ENCODE measurements around the gene TRIO.

The TRIO gene

DNA sequence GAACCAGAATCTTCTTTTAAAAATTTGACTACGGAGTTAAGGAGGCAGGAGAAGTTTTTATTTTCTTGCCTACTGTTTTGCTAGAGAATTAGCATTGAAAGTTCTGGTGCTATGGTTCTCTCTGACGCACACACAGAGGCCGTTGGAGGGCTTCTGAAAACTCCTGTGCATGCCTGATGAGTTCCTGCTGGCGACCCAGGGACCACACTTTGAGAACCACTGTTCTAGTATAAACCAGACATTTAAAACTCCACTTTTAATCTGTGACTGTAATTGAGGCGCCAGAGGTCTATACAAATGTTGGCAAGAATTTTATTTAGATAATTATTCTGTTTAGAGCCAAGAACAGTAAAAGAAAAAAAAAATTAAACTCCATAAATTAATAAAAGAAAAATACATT is 338.9 kb downstream of the TRIO start:
- Histone ChIP-seq H3K9me3 (ENCODE audit: insufficient read depth, low read length) (no peaks in the 10 kb centered on the region), H3K4me1 (ENCODE audit: insufficient read depth, insufficient read length) (no peaks in the 10 kb centered on the region), H3K4me3 (ENCODE audit: insufficient read length, low read depth) (no peak overlapping the region), H3K9ac (ENCODE audit: insufficient read length, low read depth) (no peak overlapping the region), H3K27me3 (ENCODE audit: insufficient read depth, insufficient read length) (no peaks in the 10 kb centered on the region), H3K36me3 (ENCODE audit: insufficient read depth, insufficient read length, low read length) (peaks cover 88% of the 10 kb centered on the region)
- no peak for DNase-seq (ENCODE audit: low read depth, low spot score)
- TF ChIP-seq YY1 (IDR thresholded peaks at IDR 0.05; ENCODE audit: insufficient read depth, insufficient read length) = no peak
- no peak for TF ChIP-seq SUZ12 (IDR thresholded peaks at IDR 0.05; ENCODE audit: extremely low read depth, insufficient read depth, insufficient read length)
- no peak for TF ChIP-seq ZNF274 (IDR thresholded peaks at IDR 0.05; ENCODE audit: low read depth, low read length)

DNA sequence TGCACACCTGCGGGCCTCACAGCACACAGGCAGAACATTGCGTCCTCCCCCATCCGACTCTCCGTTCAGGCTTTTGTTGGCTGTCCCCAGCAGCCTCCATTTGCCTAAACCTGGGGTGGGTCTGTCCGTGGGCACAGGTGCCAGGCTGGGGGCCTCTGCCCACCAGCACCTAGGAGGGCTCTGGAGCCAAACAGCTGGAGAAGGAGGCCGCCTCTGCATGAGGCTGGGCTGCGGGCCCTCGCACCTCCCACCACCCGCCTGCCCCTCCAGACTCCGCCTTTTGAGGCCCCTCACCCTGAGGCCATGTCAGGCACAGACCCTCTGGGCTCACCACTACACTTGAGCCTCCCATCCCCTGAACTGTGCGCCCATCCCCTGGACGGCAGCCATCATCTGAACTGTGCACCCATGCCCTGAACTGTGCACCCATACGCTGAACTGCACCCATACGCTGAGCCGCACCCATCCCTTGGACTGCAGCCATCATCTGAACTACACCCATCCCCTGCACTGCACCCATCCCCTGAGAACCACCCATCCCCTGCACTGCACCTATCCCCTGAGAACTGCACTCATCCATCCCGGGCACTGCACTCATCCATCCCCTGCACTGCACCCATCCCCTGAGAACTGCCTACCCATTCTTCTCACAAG is 340.5 kb downstream of the TRIO start:
- Histone ChIP-seq H3K27me3 (ENCODE audit: insufficient read depth, insufficient read length) (no peaks in the 10 kb centered on the region), H3K4me3 (ENCODE audit: insufficient read length, low read depth) (no peak overlapping the region), H3K9ac (ENCODE audit: insufficient read length, low read depth) (no peak overlapping the region), H3K9me3 (ENCODE audit: insufficient read depth, low read length) (no peaks in the 10 kb centered on the region), H3K4me1 (ENCODE audit: insufficient read depth, insufficient read length) (no peaks in the 10 kb centered on the region), H3K36me3 (ENCODE audit: insufficient read depth, insufficient read length, low read length) (peaks cover 76% of the 10 kb centered on the region)
- DNase-seq (ENCODE audit: low read depth, low spot score) = no peak
- TF ChIP-seq YY1 (IDR thresholded peaks at IDR 0.05; ENCODE audit: insufficient read depth, insufficient read length) = no peak
- no peak for TF ChIP-seq ZNF274 (IDR thresholded peaks at IDR 0.05; ENCODE audit: low read depth, low read length)
- no peak for TF ChIP-seq SUZ12 (IDR thresholded peaks at IDR 0.05; ENCODE audit: extremely low read depth, insufficient read depth, insufficient read length)

DNA sequence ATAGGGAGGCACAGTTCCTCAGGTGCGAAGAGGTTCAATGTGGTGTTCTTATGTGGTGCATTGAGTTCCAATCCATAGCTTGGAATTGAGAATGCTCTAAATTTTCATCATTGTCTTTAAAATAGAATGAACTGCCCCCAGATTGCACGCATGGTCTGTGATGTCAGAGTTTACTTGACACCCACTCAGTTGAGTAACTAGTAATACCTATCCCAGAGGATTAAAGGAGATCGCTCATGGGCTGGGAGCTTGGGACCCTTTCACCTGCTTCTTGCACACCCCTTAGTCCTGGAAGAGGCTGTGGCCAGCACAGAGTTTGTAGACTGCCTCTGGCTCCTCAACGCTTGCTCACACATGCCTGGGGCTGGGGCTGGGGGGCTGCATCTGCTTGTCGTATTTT is 343.3 kb downstream of the TRIO start:
- no peaks in the 10 kb centered on the region for H3K27me3 ChIP-seq (ENCODE audit: insufficient read depth, insufficient read length)
- H3K4me1 ChIP-seq (ENCODE audit: insufficient read depth, insufficient read length) = no peaks in the 10 kb centered on the region
- H3K9ac ChIP-seq (ENCODE audit: insufficient read length, low read depth) = no peak overlapping the region
- no peaks in the 10 kb centered on the region for H3K9me3 ChIP-seq (ENCODE audit: insufficient read depth, low read length)
- no peak for DNase-seq (ENCODE audit: low read depth, low spot score)
- peaks cover 80% of the 10 kb centered on the region for H3K36me3 ChIP-seq (ENCODE audit: insufficient read depth, insufficient read length, low read length)
- no peak for TF ChIP-seq YY1 (IDR thresholded peaks at IDR 0.05; ENCODE audit: insufficient read depth, insufficient read length)
- no peak overlapping the region for H3K4me3 ChIP-seq (ENCODE audit: insufficient read length, low read depth)

GRCh38 chr5:14486996-14487896 is 344.1 kb downstream of the TRIO start:
- H3K36me3 ChIP-seq (ENCODE audit: insufficient read depth, insufficient read length, low read length) = peaks cover 80% of the 10 kb centered on the region
- no peaks in the 10 kb centered on the region for H3K9me3 ChIP-seq (ENCODE audit: insufficient read depth, low read length)
- H3K27me3 ChIP-seq (ENCODE audit: insufficient read depth, insufficient read length) = no peaks in the 10 kb centered on the region
- no peak overlapping the region for H3K9ac ChIP-seq (ENCODE audit: insufficient read length, low read depth)
- DNase-seq (ENCODE audit: low read depth, low spot score) = no peak
- no peak for TF ChIP-seq ZNF274 (IDR thresholded peaks at IDR 0.05; ENCODE audit: low read depth, low read length)
- TF ChIP-seq YY1 (IDR thresholded peaks at IDR 0.05; ENCODE audit: insufficient read depth, insufficient read length) = no peak
- no peak for TF ChIP-seq SUZ12 (IDR thresholded peaks at IDR 0.05; ENCODE audit: extremely low read depth, insufficient read depth, insufficient read length)
- no peaks in the 10 kb centered on the region for H3K4me1 ChIP-seq (ENCODE audit: insufficient read depth, insufficient read length)
- H3K4me3 ChIP-seq (ENCODE audit: insufficient read length, low read depth) = no peak overlapping the region

DNA sequence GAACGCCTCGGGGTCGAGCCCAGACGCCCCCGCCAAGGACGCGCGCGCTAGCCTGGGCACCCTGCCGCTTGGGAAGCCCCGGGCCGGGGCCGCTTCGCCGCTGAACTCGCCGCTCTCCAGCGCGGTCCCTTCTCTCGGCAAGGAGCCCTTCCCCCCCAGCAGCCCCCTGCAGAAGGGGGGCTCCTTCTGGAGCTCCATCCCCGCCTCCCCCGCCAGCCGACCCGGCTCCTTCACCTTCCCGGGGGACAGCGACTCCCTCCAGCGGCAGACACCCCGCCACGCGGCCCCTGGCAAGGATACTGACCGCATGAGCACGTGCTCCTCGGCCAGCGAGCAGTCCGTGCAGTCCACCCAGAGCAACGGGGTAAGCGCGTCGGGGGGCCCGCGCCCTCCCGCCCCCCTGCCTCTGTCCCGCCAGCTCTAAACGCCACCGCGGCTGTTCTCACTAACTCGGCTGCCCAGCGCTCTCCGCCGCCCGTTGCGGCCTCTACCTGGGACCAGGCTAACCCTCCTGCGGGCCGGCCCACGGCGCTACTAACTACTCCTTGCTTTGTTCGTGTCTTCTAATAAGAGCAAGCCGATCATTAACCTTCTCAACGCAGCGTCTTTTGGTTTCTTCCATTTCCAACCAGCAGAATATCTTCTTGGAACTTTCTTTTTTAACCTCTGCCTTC is 344.9 kb downstream of the TRIO start:
- Histone ChIP-seq H3K9me3 (ENCODE audit: insufficient read depth, low read length) (no peaks in the 10 kb centered on the region), H3K27me3 (ENCODE audit: insufficient read depth, insufficient read length) (no peaks in the 10 kb centered on the region), H3K4me3 (ENCODE audit: insufficient read length, low read depth) (no peak overlapping the region), H3K9ac (ENCODE audit: insufficient read length, low read depth) (no peak overlapping the region), H3K4me1 (ENCODE audit: insufficient read depth, insufficient read length) (no peaks in the 10 kb centered on the region), H3K36me3 (ENCODE audit: insufficient read depth, insufficient read length, low read length) (peaks cover 80% of the 10 kb centered on the region)
- no peak for DNase-seq (ENCODE audit: low read depth, low spot score)
- TF ChIP-seq ZNF274 (IDR thresholded peaks at IDR 0.05; ENCODE audit: low read depth, low read length) = no peak
- TF ChIP-seq YY1 (IDR thresholded peaks at IDR 0.05; ENCODE audit: insufficient read depth, insufficient read length) = no peak
- TF ChIP-seq SUZ12 (IDR thresholded peaks at IDR 0.05; ENCODE audit: extremely low read depth, insufficient read depth, insufficient read length) = no peak

- H3K27me3 ChIP-seq (ENCODE audit: insufficient read depth, insufficient read length) = no peaks in the 10 kb centered on the region
- no peak for DNase-seq (ENCODE audit: low read depth, low spot score)
- H3K9ac ChIP-seq (ENCODE audit: insufficient read length, low read depth) = no peak overlapping the region
- no peaks in the 10 kb centered on the region for H3K9me3 ChIP-seq (ENCODE audit: insufficient read depth, low read length)
- no peak overlapping the region for H3K4me3 ChIP-seq (ENCODE audit: insufficient read length, low read depth)
- H3K4me1 ChIP-seq (ENCODE audit: insufficient read depth, insufficient read length) = no peaks in the 10 kb centered on the region
- peaks cover 79% of the 10 kb centered on the region for H3K36me3 ChIP-seq (ENCODE audit: insufficient read depth, insufficient read length, low read length)
- TF ChIP-seq SUZ12 (IDR thresholded peaks at IDR 0.05; ENCODE audit: extremely low read depth, insufficient read depth, insufficient read length) (no peak), ZNF274 (IDR thresholded peaks at IDR 0.05; ENCODE audit: low read depth, low read length) (no peak), YY1 (IDR thresholded peaks at IDR 0.05; ENCODE audit: insufficient read depth, insufficient read length) (no peak)
Observed at GRCh38 chr5:14488709-14489108, 345.6 kb downstream of the TRIO start.

GRCh38 chr5:14489643-14490042 is 346.5 kb downstream of the TRIO start:
- no peak overlapping the region for H3K4me3 ChIP-seq (ENCODE audit: insufficient read length, low read depth)
- no peak for DNase-seq (ENCODE audit: low read depth, low spot score)
- H3K4me1 ChIP-seq (ENCODE audit: insufficient read depth, insufficient read length) = no peaks in the 10 kb centered on the region
- peaks cover 81% of the 10 kb centered on the region for H3K36me3 ChIP-seq (ENCODE audit: insufficient read depth, insufficient read length, low read length)
- no peaks in the 10 kb centered on the region for H3K9me3 ChIP-seq (ENCODE audit: insufficient read depth, low read length)
- H3K27me3 ChIP-seq (ENCODE audit: insufficient read depth, insufficient read length) = no peaks in the 10 kb centered on the region
- H3K9ac ChIP-seq (ENCODE audit: insufficient read length, low read depth) = no peak overlapping the region
- TF ChIP-seq ZNF274 (IDR thresholded peaks at IDR 0.05; ENCODE audit: low read depth, low read length) (no peak), YY1 (IDR thresholded peaks at IDR 0.05; ENCODE audit: insufficient read depth, insufficient read length) (no peak), SUZ12 (IDR thresholded peaks at IDR 0.05; ENCODE audit: extremely low read depth, insufficient read depth, insufficient read length) (no peak)
